ENCODE results near the gene POLR1E. TPM values are rescaled to one million over a fixed set of nuclear protein-coding genes. Genes with fewer than 3 reads are reported as not detected.
"Not testable (repeated sequence)": the region's sequence is repeated elsewhere in the genome, so short reads cannot be mapped to it uniquely, and the experiment has no call there.

Gene POLR1E
- total RNA-seq, 6 donors from 2014 or later = 10.0 to 16.9 (median 14.5) TPM

DNA sequence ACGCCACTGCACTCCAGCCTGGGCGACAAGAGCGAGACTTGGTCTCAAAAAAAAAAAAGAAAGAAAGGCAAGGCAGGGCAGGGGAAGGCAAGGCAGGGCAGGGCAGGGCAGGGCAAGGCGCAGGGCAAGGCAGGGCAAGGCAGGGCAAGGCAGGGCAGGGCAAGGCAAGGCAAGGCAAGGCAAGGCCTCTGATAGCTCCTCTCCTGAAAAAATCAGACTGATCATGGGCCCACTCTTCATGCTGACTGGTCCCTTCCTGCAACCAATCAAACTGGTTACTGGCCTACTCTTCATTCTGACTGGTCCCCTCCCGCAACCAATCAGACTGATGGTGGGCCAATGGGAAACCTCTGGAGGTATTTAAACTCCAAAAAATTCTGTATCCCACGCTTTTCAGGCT, 17.1 kb upstream of the POLR1E start:
- TF ChIP-seq, protein P1, sequence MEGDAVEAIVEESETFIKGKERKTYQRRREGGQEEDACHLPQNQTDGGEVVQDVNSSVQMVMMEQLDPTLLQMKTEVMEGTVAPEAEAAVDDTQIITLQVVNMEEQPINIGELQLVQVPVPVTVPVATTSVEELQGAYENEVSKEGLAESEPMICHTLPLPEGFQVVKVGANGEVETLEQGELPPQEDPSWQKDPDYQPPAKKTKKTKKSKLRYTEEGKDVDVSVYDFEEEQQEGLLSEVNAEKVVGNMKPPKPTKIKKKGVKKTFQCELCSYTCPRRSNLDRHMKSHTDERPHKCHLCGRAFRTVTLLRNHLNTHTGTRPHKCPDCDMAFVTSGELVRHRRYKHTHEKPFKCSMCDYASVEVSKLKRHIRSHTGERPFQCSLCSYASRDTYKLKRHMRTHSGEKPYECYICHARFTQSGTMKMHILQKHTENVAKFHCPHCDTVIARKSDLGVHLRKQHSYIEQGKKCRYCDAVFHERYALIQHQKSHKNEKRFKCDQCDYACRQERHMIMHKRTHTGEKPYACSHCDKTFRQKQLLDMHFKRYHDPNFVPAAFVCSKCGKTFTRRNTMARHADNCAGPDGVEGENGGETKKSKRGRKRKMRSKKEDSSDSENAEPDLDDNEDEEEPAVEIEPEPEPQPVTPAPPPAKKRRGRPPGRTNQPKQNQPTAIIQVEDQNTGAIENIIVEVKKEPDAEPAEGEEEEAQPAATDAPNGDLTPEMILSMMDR (IDR thresholded peaks at IDR 0.05) = no peak
- TF ChIP-seq EP300 (IDR thresholded peaks at IDR 0.05) (no peak), POLR2A (IDR thresholded peaks at IDR 0.05) (no peak), POLR2AphosphoS5 (IDR thresholded peaks at IDR 0.05) (no peak)
- H3K4me1 ChIP-seq = peaks cover 10 to 34% (median 13%) of the 10 kb centered on the region in 4 donors
- H3K27me3 ChIP-seq = no peaks in the 10 kb centered on the region
- no peak overlapping the region for H3K27ac ChIP-seq
- no peak overlapping the region for H3K4me3 ChIP-seq
- no peaks in the 10 kb centered on the region for H3K9me3 ChIP-seq
- WGBS, 2 donors = 94 to 95% methylated on average over 6 of the region's 6 CpGs
- DNase-seq (peak in 1 of 2 donors; percentile 25), ATAC-seq (ENCODE audit: low FRiP score in 2 of 2) (no peak)
- H3K36me3 ChIP-seq = no peaks in the 10 kb centered on the region

DNA sequence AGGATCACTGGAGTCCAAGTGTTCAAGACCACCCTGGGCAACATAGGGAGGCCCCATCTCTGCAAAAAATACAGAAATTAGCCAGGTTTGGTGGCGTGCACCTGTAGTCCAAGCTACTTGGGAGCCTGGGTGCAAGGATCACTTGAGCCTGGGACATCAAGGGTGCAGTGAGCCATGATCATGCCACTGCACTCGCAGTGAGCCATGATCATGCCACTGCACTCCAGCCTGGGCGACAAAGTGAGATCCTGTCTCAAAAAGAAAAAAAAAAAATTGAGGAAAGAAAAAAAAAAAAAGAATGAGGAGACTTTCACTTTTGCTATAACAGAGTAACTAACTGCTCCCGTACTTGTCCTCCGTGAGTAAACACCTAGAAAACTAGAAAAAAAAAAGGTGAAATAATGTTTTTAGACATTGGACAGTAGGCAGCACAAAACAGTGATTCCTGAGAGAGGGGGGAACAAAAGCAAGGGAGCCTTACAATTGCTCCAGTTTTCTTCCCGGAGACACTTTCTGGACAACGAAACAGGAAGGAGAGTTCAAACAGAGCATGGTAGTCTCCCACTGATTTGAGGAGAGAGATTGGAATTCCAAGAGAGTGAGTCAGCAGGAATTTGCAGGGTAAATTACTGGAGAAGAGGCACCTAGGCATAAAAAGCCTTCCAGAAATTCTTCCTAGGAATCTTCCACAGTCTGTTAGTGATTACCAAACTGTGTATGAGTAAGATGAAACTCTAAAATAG, 13.6 kb upstream of the POLR1E start:
- ATAC-seq (ENCODE audit: low FRiP score in 2 of 2) (peak; percentile 58 to 88), DNase-seq (no peak)
- Histone ChIP-seq H3K9me3 (peaks cover 0 to 5% (median 2%) of the 10 kb centered on the region in 4 donors), H3K36me3 (no peaks in the 10 kb centered on the region), H3K27me3 (no peaks in the 10 kb centered on the region), H3K4me1 (peaks cover 0 to 14% (median 4%) of the 10 kb centered on the region in 4 donors), H3K27ac (peak overlapping the region; percentile 72 to 87 (median 80)), H3K4me3 (peak overlapping the region in 3 of 4 donors; percentile 30 to 44 (median 42))
- TF ChIP-seq POLR2A (IDR thresholded peaks at IDR 0.05) (peak in 1 of 4 donors; percentile 15), POLR2AphosphoS5 (IDR thresholded peaks at IDR 0.05) (no peak), EP300 (IDR thresholded peaks at IDR 0.05) (no peak)
- TF ChIP-seq, protein P1 (IDR thresholded peaks at IDR 0.05) = no peak
- 18 to 24% methylated on average over 7 of the region's 7 CpGs for WGBS, 2 donors

DNA sequence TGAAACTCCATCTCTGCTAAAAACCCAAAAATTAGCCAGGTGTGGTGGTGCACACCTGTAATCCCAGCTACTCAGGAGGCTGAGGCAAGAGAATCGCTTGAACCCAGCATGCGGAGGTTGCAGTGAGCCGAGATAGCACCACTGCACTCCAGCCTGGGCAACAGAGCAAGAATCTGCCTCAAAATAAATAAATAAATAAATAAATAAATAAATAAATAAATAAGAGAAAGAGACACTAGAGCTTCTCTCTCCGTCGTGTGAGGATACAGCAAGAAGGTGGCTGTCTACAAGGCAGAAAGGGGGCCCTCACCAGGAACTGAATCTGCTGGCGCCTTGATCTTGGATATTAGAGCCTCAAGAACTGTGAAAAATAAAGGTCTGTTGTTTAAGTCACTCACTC, 11.8 kb upstream of the POLR1E start:
- WGBS, 2 donors = 66% methylated on average over 6 of the region's 6 CpGs
- not testable (repeated sequence) for H3K27ac ChIP-seq; DNase-seq; ATAC-seq (ENCODE audit: low FRiP score in 2 of 2); H3K27me3 ChIP-seq; H3K9me3 ChIP-seq; H3K36me3 ChIP-seq; H3K4me3 ChIP-seq
- H3K4me1 ChIP-seq = peaks cover 0 to 14% (median 4%) of the 10 kb centered on the region in 4 donors

DNA sequence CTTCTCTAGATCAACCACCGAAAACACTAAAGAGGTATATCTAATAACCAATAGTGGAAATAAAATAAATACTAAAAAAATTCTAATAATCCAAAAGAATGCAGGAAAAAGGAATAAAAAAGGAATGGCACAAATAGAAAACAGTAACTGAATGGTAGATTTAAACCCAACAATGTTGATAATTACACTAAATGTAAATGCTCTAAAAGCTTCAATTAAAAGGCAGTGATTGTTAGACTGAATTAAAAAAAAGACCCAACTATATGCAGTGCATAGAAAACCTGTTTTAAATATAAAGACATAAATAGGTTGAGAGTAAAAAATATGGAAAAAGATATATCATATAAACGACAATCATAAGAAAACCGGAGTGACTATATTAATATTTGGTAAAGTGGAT, 11.3 kb upstream of the POLR1E start:
- Histone ChIP-seq H3K9me3 (peaks cover 0 to 5% (median 2%) of the 10 kb centered on the region in 4 donors), H3K4me3 (no peak overlapping the region), H3K27me3 (no peaks in the 10 kb centered on the region), H3K4me1 (peaks cover 0 to 14% (median 4%) of the 10 kb centered on the region in 4 donors), H3K27ac (no peak overlapping the region), H3K36me3 (no peaks in the 10 kb centered on the region)
- TF ChIP-seq POLR2AphosphoS5 (IDR thresholded peaks at IDR 0.05) (no peak), POLR2A (IDR thresholded peaks at IDR 0.05) (no peak), EP300 (IDR thresholded peaks at IDR 0.05) (no peak)
- TF ChIP-seq, protein P1 (IDR thresholded peaks at IDR 0.05) = no peak
- ATAC-seq (ENCODE audit: low FRiP score in 2 of 2) = no peak
- DNase-seq = no peak
- 96% methylated on average over 3 of the region's 3 CpGs for WGBS, 2 donors

DNA sequence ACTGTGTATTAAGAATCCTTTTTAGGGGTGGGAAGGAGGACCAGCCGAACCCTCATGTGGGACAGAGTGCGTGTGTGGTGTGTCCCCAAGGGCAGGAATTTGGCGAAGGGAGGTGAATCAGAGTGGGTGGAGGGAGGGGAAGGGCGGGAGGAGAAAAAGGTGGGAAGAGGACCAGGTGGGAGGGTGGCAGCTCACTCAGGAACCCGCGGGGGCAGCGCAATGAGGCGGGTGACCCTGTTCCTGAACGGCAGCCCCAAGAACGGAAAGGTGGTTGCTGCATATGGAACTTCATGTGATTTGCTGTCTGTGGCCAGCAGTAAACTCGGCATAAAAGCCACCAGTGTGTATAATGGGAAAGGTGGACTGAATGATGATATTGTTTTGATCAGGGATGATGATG, 8.8 kb upstream of the POLR1E start:
- 75 to 81% methylated on average over 11 of the region's 11 CpGs for WGBS, 2 donors

DNA sequence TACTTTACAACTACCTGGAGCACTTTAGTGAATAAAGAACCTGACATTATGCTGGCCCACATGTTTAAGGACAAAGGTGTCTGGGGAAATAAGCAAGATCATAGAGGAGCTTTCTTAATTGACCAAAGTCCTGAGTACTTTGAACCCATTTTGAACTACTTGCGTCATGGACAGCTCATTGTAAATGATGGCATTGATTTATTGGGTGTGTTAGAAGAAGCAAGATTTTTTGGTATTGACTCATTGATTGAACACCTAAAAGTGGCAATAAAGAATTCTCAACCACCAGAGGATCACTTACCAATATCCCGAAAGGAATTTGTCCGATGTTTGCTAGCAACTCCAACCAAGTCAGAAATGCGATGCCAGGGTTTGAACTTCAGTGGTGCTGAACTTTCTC, 8.3 kb upstream of the POLR1E start:
- not testable (repeated sequence) for H3K4me1 ChIP-seq; H3K36me3 ChIP-seq; H3K4me3 ChIP-seq; H3K27me3 ChIP-seq; H3K27ac ChIP-seq; DNase-seq; ATAC-seq (ENCODE audit: low FRiP score in 2 of 2); H3K9me3 ChIP-seq
- WGBS, 2 donors = 89 to 93% methylated on average over 4 of the region's 4 CpGs

More for the DNA sequence above, 8.8 kb upstream of the POLR1E start:
- ATAC-seq (ENCODE audit: low FRiP score in 2 of 2) (no peak), DNase-seq (no peak)
- H3K27ac ChIP-seq = no peak overlapping the region
- H3K36me3 ChIP-seq = no peaks in the 10 kb centered on the region
- no peak for TF ChIP-seq EP300 (IDR thresholded peaks at IDR 0.05)
- TF ChIP-seq POLR2AphosphoS5 (IDR thresholded peaks at IDR 0.05) = no peak
- no peak for TF ChIP-seq POLR2A (IDR thresholded peaks at IDR 0.05)
- TF ChIP-seq, protein P1 (IDR thresholded peaks at IDR 0.05) = no peak
- peaks cover 0 to 11% (median 4%) of the 10 kb centered on the region in 4 donors for H3K4me1 ChIP-seq
- no peaks in the 10 kb centered on the region for H3K27me3 ChIP-seq
- peaks cover 0 to 5% (median 2%) of the 10 kb centered on the region in 4 donors for H3K9me3 ChIP-seq
- no peak overlapping the region for H3K4me3 ChIP-seq

DNA sequence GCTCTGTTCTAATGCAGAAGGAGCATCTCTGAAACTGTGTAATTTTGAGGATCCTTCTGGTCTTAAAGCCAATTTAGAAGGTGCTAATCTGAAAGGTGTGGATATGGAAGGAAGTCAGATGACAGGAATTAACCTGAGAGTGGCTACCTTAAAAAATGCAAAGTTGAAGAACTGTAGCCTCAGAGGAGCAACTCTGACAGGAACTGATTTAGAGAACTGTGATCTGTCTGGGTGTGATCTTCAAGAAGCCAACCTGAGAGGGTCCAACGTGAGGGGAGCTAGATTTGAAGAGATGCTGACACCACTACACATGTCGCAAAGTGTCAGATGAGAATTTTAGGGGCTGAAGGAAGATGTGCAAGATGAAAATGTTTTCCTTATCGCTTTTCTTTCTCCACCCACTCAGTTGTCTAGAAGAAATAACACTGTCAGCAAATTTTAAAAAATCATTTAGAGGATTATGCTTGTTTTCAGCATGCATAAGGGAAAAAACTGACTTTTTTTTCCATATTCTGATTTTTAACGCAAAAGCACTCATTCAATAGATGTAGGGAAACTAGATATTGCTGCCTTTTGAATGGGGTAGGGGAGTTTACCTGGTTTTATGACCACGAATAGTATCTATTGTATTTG, 7.6 kb upstream of the POLR1E start:
- ATAC-seq (ENCODE audit: low FRiP score in 2 of 2); H3K36me3 ChIP-seq; H3K4me1 ChIP-seq; H3K9me3 ChIP-seq; H3K27ac ChIP-seq; DNase-seq; H3K27me3 ChIP-seq; H3K4me3 ChIP-seq: not testable (repeated sequence)
- WGBS, 2 donors = 61 to 68% methylated on average over 5 of the region's 5 CpGs
